ENCODE measurements around the gene FOXP1. TPM values are rescaled to one million over a fixed set of nuclear protein-coding genes. Genes with fewer than 3 reads are reported as not detected.

The FOXP1 gene
- total and polyA plus RNA-seq, 2 of the 8 experiments (the other 6 are each of a cell fraction or from before 2014, with no cell fraction given), result 13.9 to 25.4 TPM

DNA sequence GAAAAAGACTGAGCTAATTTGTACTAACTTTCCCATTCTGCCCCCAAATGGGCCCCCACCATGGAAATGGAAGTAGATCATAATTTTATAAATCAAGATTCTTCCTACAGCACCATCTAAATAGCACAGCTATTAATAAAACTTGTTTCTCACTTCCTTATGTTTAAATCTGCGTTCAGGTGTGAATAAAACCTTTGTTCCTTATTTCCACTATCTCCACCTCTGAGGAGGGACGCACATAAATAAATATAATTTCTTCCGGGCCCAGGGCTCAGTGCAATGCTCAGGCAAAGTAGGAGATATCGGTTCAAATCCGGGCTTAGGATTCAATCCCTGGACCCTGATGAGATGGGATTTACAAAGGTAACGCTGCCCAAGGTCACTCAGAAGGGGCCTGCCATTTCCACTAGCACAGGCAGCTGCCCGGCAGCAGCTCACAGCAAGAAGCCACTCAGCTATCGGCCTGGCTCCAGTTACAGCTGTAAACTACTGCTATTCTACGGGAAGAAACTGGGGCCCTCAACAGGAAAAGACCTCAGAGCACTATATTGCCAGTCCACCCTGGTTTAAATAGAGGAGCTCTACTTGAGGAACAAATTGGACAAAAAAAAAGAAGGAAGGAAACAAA, 52.5 kb downstream of the FOXP1 start:
- TF ChIP-seq EZH2 (IDR thresholded peaks at IDR 0.05; ENCODE audit: low read depth, low read length, severe bottlenecking) (no peak), NRF1 (IDR thresholded peaks at IDR 0.05; ENCODE audit: low read depth, low read length) (no peak), SP2 (IDR thresholded peaks at IDR 0.05; ENCODE audit: low read length) (no peak), ASH2L (IDR thresholded peaks at IDR 0.05; ENCODE audit: low read length) (peak; percentile 24), GTF2F1 (IDR thresholded peaks at IDR 0.05; ENCODE audit: borderline replicate concordance, low read depth, low read length) (no peak), SAP30 (IDR thresholded peaks at IDR 0.05; ENCODE audit: insufficient read depth, insufficient replicate concordance, low read length) (no peak), NANOG (IDR thresholded peaks at IDR 0.05; ENCODE audit: insufficient read depth, low read depth, low read length, poor library complexity, severe bottlenecking) (peak; percentile 20), CTBP2 (IDR thresholded peaks at IDR 0.05; ENCODE audit: borderline replicate concordance, insufficient read depth, insufficient read length, low read length) (no peak), RNF2 (IDR thresholded peaks at IDR 0.05; ENCODE audit: borderline replicate concordance, low read depth, low read length, missing control alignments, poor library complexity, severe bottlenecking) (no peak), CEBPB (IDR thresholded peaks at IDR 0.05; ENCODE audit: low read depth, low read length) (no peak), RAD21 (IDR thresholded peaks at IDR 0.05 in 1 of 2, conservative IDR thresholded peaks at IDR 0.05 in 1 of 2; ENCODE audit: low read depth in 2 of 2, low read length in 2 of 2) (0 out of 4 replicates have a peak, but pooled peaks of 1 of the 2 experiments have one; percentile 6)
- FAIRE-seq (no peak), DNase-seq (ENCODE audit: low read depth in 1 of 2, low spot score in 2 of 2) (no peak)
- H4K20me1 ChIP-seq (replicated peaks in 1 of 2; ENCODE audit: control insufficient read depth in 1 of 2, insufficient read depth in 2 of 2, low read length in 2 of 2), result no peaks in the 10 kb centered on the region
- WGBS, 2 experiments (ENCODE audit: extremely low coverage in 1 of 2, insufficient coverage in 1 of 2, insufficient read length in 1 of 2, insufficient replicate concordance in 2 of 2, low coverage in 1 of 2, low lambda C conversion rate in 2 of 2, missing lambda C conversion rate in 1 of 2), result 73% methylated on average over 9 of the region's 9 CpGs; no CpG with 5 or more reads in 1 of the 2 experiments
- no peak overlapping the region for H3K27ac ChIP-seq (ENCODE audit: low read depth, low read length)
- no peak overlapping the region for H2BK12ac ChIP-seq (ENCODE audit: low read depth, low read length)
- no peak overlapping the region for H3K56ac ChIP-seq (replicated peaks; ENCODE audit: insufficient read length, low read depth, low read length)
- no peaks in the 10 kb centered on the region for H3K27me3 ChIP-seq (replicated peaks in 1 of 4; ENCODE audit: control insufficient read depth in 3 of 4, extremely low read depth in 1 of 4, insufficient read depth in 3 of 4, low read length in 3 of 4)
- H3K79me1 ChIP-seq (ENCODE audit: low read depth, low read length), result no peaks in the 10 kb centered on the region
- no peak overlapping the region for H2BK120ac ChIP-seq (replicated peaks; ENCODE audit: low read depth, low read length)
- H3K79me2 ChIP-seq (ENCODE audit: control insufficient read depth in 1 of 2, insufficient read depth in 2 of 2, low read length in 2 of 2), result no peaks in the 10 kb centered on the region
- H3K23ac ChIP-seq (ENCODE audit: insufficient read length), result no peak overlapping the region
- no peak overlapping the region for H2AK5ac ChIP-seq (ENCODE audit: low read depth, low read length)
- no peak overlapping the region for H3K14ac ChIP-seq (ENCODE audit: insufficient read length)
- H3K9ac ChIP-seq (replicated peaks in 1 of 4; ENCODE audit: extremely low read depth in 1 of 4, low read depth in 3 of 4, low read length in 3 of 4), result no peak overlapping the region
- no peaks in the 10 kb centered on the region; a peak in 2 of 7 replicates for H3K4me1 ChIP-seq (replicated peaks in 1 of 4; ENCODE audit: control insufficient read depth in 3 of 4, insufficient read depth in 4 of 4, low read length in 3 of 4)
- no peak overlapping the region for H4K91ac ChIP-seq (replicated peaks; ENCODE audit: insufficient read length, low read length)
- no peak overlapping the region for H3K4me3 ChIP-seq (ENCODE audit: extremely low read depth in 1 of 4, insufficient read depth in 2 of 4, low read depth in 3 of 4, low read length in 4 of 4)
- CTCF ChIA-PET (ENCODE audit: partially characterized antibody), result interaction anchor here (0.6 to 2.0 kb wide), 4 partner anchors 21 to 394 kb away, joined by 3 to 6 read pairs (median 4); no protein-coding TSS in a partner anchor
- no peak overlapping the region for H4K8ac ChIP-seq (ENCODE audit: extremely low read depth, insufficient read depth, low read length)
- H2BK15ac ChIP-seq (ENCODE audit: low read length), result no peak overlapping the region
- H3K36me3 ChIP-seq (ENCODE audit: control insufficient read depth in 2 of 4, insufficient read depth in 4 of 4, low read length in 3 of 4), result no peaks in the 10 kb centered on the region
- no peak overlapping the region for H3K4me2 ChIP-seq (ENCODE audit: insufficient read depth in 1 of 2, low read depth in 2 of 2, low read length in 2 of 2)
- H2AFZ ChIP-seq (ENCODE audit: low read length), result no peak overlapping the region
- H3K9me3 ChIP-seq (ENCODE audit: insufficient read depth in 2 of 2, low read depth in 1 of 2, low read length in 1 of 2), result no peaks in the 10 kb centered on the region
- H3K23me2 ChIP-seq (ENCODE audit: low read depth, low read length), result no peaks in the 10 kb centered on the region
- no peak overlapping the region for H2BK20ac ChIP-seq (ENCODE audit: low read length)
- no peak overlapping the region for H2BK5ac ChIP-seq (ENCODE audit: low read depth, low read length)
- no peak overlapping the region for H3K18ac ChIP-seq (ENCODE audit: extremely low read depth, low read length)
- H4K5ac ChIP-seq (ENCODE audit: insufficient read length, low read depth, low read length), result no peak overlapping the region
- H3K4ac ChIP-seq (replicated peaks; ENCODE audit: insufficient read length, low read depth, low read length), result no peak overlapping the region
- POLR2A ChIA-PET (ENCODE audit: partially characterized antibody), result no interaction called here

Measured in H1 (cell line).